Osteocyte (in vitro differentiated cells): ENCODE measurements around the gene PCNT. TPM values are rescaled to one million over a fixed set of nuclear protein-coding genes. Genes with fewer than 3 reads are reported as not detected.
"Not testable (repeated sequence)": the region's sequence is repeated elsewhere in the genome, so short reads cannot be mapped to it uniquely, and the experiment has no call there.

Experiments
- DNase-seq: peaks from one replicate; pipeline ENCODE4 v3.0.0; 2021; ENCODE audit warnings: mixed read lengths; ENCODE audit not compliant: unreplicated experiment; ENCODE audit errors: extremely low spot score
- H3K27ac Mint-ChIP-seq: one replicate; pipeline ENCODE4 v1.8.0; 2021; ENCODE audit warnings: mild to moderate bottlenecking, mixed read lengths; ENCODE audit not compliant: unreplicated experiment
- H3K27me3 Mint-ChIP-seq: one replicate; pipeline ENCODE4 v1.8.0; 2021; ENCODE audit warnings: mixed read lengths; ENCODE audit not compliant: unreplicated experiment
- H3K36me3 Mint-ChIP-seq: one replicate; pipeline ENCODE4 v1.8.0; 2021; ENCODE audit warnings: mixed read lengths; ENCODE audit not compliant: unreplicated experiment
- H3K4me1 Mint-ChIP-seq: one replicate; pipeline ENCODE4 v1.8.0; 2021; ENCODE audit warnings: mixed read lengths; ENCODE audit not compliant: unreplicated experiment
- H3K4me3 Mint-ChIP-seq: one replicate; pipeline ENCODE4 v1.8.0; 2021; ENCODE audit warnings: mild to moderate bottlenecking, moderate library complexity, mixed read lengths; ENCODE audit not compliant: unreplicated experiment
- H3K9me3 Mint-ChIP-seq: one replicate; pipeline ENCODE4 v1.8.0; 2021; ENCODE audit warnings: mixed read lengths; ENCODE audit not compliant: unreplicated experiment
- CTCF ChIP-seq: fragments of 200-600 bp; sonication (generic); IDR thresholded peaks from 2 replicates; pipeline ENCODE4 v1.5.0; 2021; ENCODE audit warnings: antibody characterized with exemption, mild to moderate bottlenecking, moderate library complexity
- total RNA-seq: library from RNA; stranded (reverse); gene quantifications from 2 replicates; pipeline ENCODE4 v1.2.1, GENCODE V29; 2021

PCNT gene
- total RNA-seq, 1 donor from 2014 or later = 38.9 TPM

- no peaks in the 10 kb centered on the region for H3K27me3 Mint-ChIP-seq
- TF ChIP-seq CTCF = no peak
- DNase-seq = no peak
Measured at GRCh38 chr21:46459356-46460112, 135.6 kb downstream of the PCNT start.

GRCh38 chr21:46461909-46462308 lies 138.0 kb downstream of the PCNT start:
- peaks cover 8% of the 10 kb centered on the region for H3K36me3 Mint-ChIP-seq
- no peak overlapping the region for H3K4me3 Mint-ChIP-seq
- H3K4me1 Mint-ChIP-seq = peaks cover 21% of the 10 kb centered on the region
- no peak for TF ChIP-seq CTCF
- DNase-seq = no peak
- no peaks in the 10 kb centered on the region for H3K27me3 Mint-ChIP-seq
- H3K27ac Mint-ChIP-seq = peak overlapping the region; percentile 43
- H3K9me3 Mint-ChIP-seq = no peaks in the 10 kb centered on the region

More at GRCh38 chr21:46459356-46460112, 135.6 kb downstream of the PCNT start:
- Mint-ChIP-seq H3K36me3 (peaks cover 3% of the 10 kb centered on the region), H3K9me3 (no peaks in the 10 kb centered on the region), H3K27ac (peak overlapping the region; percentile 88), H3K4me3 (peak overlapping the region; percentile 86), H3K4me1 (peaks cover 42% of the 10 kb centered on the region)

GRCh38 chr21:46465153-46465552 lies 141.2 kb downstream of the PCNT start:
- peaks cover 12% of the 10 kb centered on the region for H3K4me1 Mint-ChIP-seq
- H3K27me3 Mint-ChIP-seq, H3K36me3 Mint-ChIP-seq, H3K4me3 Mint-ChIP-seq, H3K27ac Mint-ChIP-seq, DNase-seq, H3K9me3 Mint-ChIP-seq: not testable (repeated sequence)

- no peak for DNase-seq
- Mint-ChIP-seq H3K27me3 (no peaks in the 10 kb centered on the region), H3K9me3 (no peaks in the 10 kb centered on the region), H3K36me3 (peaks cover 10% of the 10 kb centered on the region), H3K27ac (no peak overlapping the region), H3K4me3 (no peak overlapping the region), H3K4me1 (peaks cover 8% of the 10 kb centered on the region)
- no peak for TF ChIP-seq CTCF
Measured at GRCh38 chr21:46465651-46466050, 141.7 kb downstream of the PCNT start.

- H3K27me3 Mint-ChIP-seq = no peaks in the 10 kb centered on the region
- no peak for DNase-seq
- H3K9me3 Mint-ChIP-seq = no peaks in the 10 kb centered on the region
- peaks cover 3% of the 10 kb centered on the region for H3K4me1 Mint-ChIP-seq
- H3K4me3 Mint-ChIP-seq = no peak overlapping the region
- H3K27ac Mint-ChIP-seq = peak overlapping the region; percentile 20
- H3K36me3 Mint-ChIP-seq = peaks cover 9% of the 10 kb centered on the region
- no peak for TF ChIP-seq CTCF
Measured at GRCh38 chr21:46468108-46468774, 144.3 kb downstream of the PCNT start.
